ENCODE results near the gene MYBPH.

GRCh38 chr1:203124011-203124410 lies 51.6 kb downstream of the MYBPH start:
- TF ChIP-seq CTCF (IDR thresholded peaks at IDR 0.05) = no peak
- TF ChIP-seq POLR2A (IDR thresholded peaks at IDR 0.05) = no peak
